Keratinocyte (primary cell): ENCODE measurements around the gene IFT52.

Experiments
- CTCF ChIP-seq, 3 experiments: IDR thresholded peaks in 1 of 3; conservative IDR thresholded peaks in 1 of 3; optimal IDR thresholded peaks in 1 of 3; 2 replicates in 2 of 3; 3 replicates in 1 of 3; pipeline versions ENCODE3 to v1.5.1; 2011; ENCODE audit warnings: low read length in 3 of 3, mild to moderate bottlenecking in 3 of 3, moderate library complexity in 2 of 3, control low read depth in 1 of 3, inconsistent platforms in 1 of 3; ENCODE audit not compliant: insufficient read depth in 2 of 3; ENCODE audit errors: extremely low read depth in 1 of 3
- EZH2 ChIP-seq: IDR thresholded peaks from one replicate; pipeline ENCODE4 v1.6.1; 2012; ENCODE audit warnings: inconsistent platforms, mild to moderate bottlenecking, low read length, moderate library complexity

GRCh38 chr20:43567477-43567876 lies 23.3 kb upstream of the IFT52 start:
- no peak for TF ChIP-seq CTCF (optimal IDR thresholded peaks at IDR 0.05 in 1 of 3, IDR thresholded peaks at IDR 0.05 in 1 of 3, conservative IDR thresholded peaks at IDR 0.05 in 1 of 3; ENCODE audit: extremely low read depth in 1 of 3, insufficient read depth in 2 of 3, low read length in 3 of 3)
- no peak for TF ChIP-seq EZH2
